Measurements from ENCODE around the gene NCOA3.

Gene NCOA3

GRCh38 chr20:47622118-47622665 lies 120.5 kb downstream of the NCOA3 start:
- H3K9me3 ChIP-seq = no peaks in the 10 kb centered on the region
- H3K4me3 ChIP-seq = no peak overlapping the region
- peaks cover 11% of the 10 kb centered on the region for H3K4me1 ChIP-seq
- H3K9ac ChIP-seq = no peak overlapping the region
- H3K27me3 ChIP-seq = no peaks in the 10 kb centered on the region
- no peak overlapping the region for H3K27ac ChIP-seq
- TF ChIP-seq Cebpa-rat (IDR thresholded peaks at IDR 0.05) = no peak
- no peak overlapping the region for H3K4me2 ChIP-seq
- peaks cover 49% of the 10 kb centered on the region for H3K36me3 ChIP-seq
- H4K20me1 ChIP-seq = peaks cover 18% of the 10 kb centered on the region

- no peak for TF ChIP-seq Cebpa-rat (IDR thresholded peaks at IDR 0.05)
- Histone ChIP-seq H3K27me3 (no peaks in the 10 kb centered on the region), H3K27ac (no peak overlapping the region), H3K4me2 (no peak overlapping the region), H3K4me3 (no peak overlapping the region), H4K20me1 (peaks cover 18% of the 10 kb centered on the region), H3K9me3 (no peaks in the 10 kb centered on the region), H3K4me1 (peaks cover 11% of the 10 kb centered on the region), H3K36me3 (peaks cover 58% of the 10 kb centered on the region), H3K9ac (no peak overlapping the region)
Observed at GRCh38 chr20:47623206-47623605, 121.5 kb downstream of the NCOA3 start.

DNA sequence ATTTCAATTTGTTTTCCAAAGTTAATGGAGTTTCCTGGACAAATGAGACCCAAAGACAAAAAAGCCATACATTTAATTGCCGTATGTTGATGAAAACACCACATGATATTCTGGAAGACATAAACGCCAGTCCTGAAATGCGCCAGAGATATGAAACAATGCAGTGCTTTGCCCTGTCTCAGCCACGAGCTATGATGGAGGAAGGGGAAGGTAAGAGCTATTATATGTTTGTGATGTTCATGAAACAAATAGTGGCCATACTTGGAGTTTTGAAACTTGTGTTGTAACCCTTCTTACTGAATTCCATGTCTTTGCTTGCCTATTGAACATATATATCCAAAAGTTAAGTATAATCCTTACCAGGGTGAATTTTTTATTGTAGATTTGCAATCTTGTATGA lies 125.9 kb downstream of the NCOA3 start:
- H4K20me1 ChIP-seq = no peaks in the 10 kb centered on the region
- no peak for TF ChIP-seq Cebpa-rat (IDR thresholded peaks at IDR 0.05)
- H3K36me3 ChIP-seq = peaks cover 90% of the 10 kb centered on the region
- no peak overlapping the region for H3K4me3 ChIP-seq
- H3K9ac ChIP-seq = no peak overlapping the region
- no peaks in the 10 kb centered on the region for H3K4me1 ChIP-seq
- H3K27ac ChIP-seq = no peak overlapping the region
- H3K9me3 ChIP-seq = no peaks in the 10 kb centered on the region
- H3K27me3 ChIP-seq = no peaks in the 10 kb centered on the region
- H3K4me2 ChIP-seq = no peak overlapping the region

- Histone ChIP-seq H3K4me2 (no peak overlapping the region), H3K4me3 (no peak overlapping the region), H3K9me3 (no peaks in the 10 kb centered on the region), H3K4me1 (no peaks in the 10 kb centered on the region), H3K9ac (no peak overlapping the region), H3K27ac (no peak overlapping the region), H3K27me3 (no peaks in the 10 kb centered on the region), H4K20me1 (no peaks in the 10 kb centered on the region), H3K36me3 (peaks cover 91% of the 10 kb centered on the region)
- TF ChIP-seq Cebpa-rat (IDR thresholded peaks at IDR 0.05) = no peak
Observed at GRCh38 chr20:47629907-47630306, 128.2 kb downstream of the NCOA3 start.

GRCh38 chr20:47631078-47631477 lies 129.4 kb downstream of the NCOA3 start:
- no peak for TF ChIP-seq Cebpa-rat (IDR thresholded peaks at IDR 0.05)
- Histone ChIP-seq H3K27me3 (no peaks in the 10 kb centered on the region), H3K4me3 (no peak overlapping the region), H3K36me3 (peaks cover 91% of the 10 kb centered on the region), H3K9me3 (no peaks in the 10 kb centered on the region), H3K9ac (no peak overlapping the region), H4K20me1 (no peaks in the 10 kb centered on the region), H3K27ac (no peak overlapping the region), H3K4me1 (no peaks in the 10 kb centered on the region), H3K4me2 (no peak overlapping the region)

DNA sequence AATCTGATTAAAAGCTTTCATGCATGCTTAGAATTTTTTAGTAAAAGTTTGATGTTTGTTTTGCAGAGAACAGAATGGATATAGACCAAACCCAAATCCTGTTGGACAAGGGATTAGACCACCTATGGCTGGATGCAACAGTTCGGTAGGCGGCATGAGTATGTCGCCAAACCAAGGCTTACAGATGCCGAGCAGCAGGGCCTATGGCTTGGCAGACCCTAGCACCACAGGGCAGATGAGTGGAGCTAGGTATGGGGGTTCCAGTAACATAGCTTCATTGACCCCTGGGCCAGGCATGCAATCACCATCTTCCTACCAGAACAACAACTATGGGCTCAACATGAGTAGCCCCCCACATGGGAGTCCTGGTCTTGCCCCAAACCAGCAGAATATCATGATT lies 133.6 kb downstream of the NCOA3 start:
- H4K20me1 ChIP-seq = no peaks in the 10 kb centered on the region
- H3K27ac ChIP-seq = no peak overlapping the region
- H3K4me2 ChIP-seq = no peak overlapping the region
- H3K9me3 ChIP-seq = no peaks in the 10 kb centered on the region
- no peaks in the 10 kb centered on the region for H3K27me3 ChIP-seq
- H3K4me1 ChIP-seq = no peaks in the 10 kb centered on the region
- H3K9ac ChIP-seq = no peak overlapping the region
- no peak overlapping the region for H3K4me3 ChIP-seq
- H3K36me3 ChIP-seq = peaks cover 97% of the 10 kb centered on the region
- no peak for TF ChIP-seq Cebpa-rat (IDR thresholded peaks at IDR 0.05)

GRCh38 chr20:47638851-47639250 lies 137.2 kb downstream of the NCOA3 start:
- Histone ChIP-seq H3K4me2 (no peak overlapping the region), H3K9me3 (no peaks in the 10 kb centered on the region), H3K27ac (no peak overlapping the region), H4K20me1 (no peaks in the 10 kb centered on the region), H3K4me3 (no peak overlapping the region), H3K27me3 (no peaks in the 10 kb centered on the region), H3K9ac (no peak overlapping the region), H3K4me1 (no peaks in the 10 kb centered on the region), H3K36me3 (peaks cover 97% of the 10 kb centered on the region)
- no peak for TF ChIP-seq Cebpa-rat (IDR thresholded peaks at IDR 0.05)

- Histone ChIP-seq H3K27ac (no peak overlapping the region), H4K20me1 (no peaks in the 10 kb centered on the region), H3K4me2 (no peak overlapping the region), H3K36me3 (peaks cover 99% of the 10 kb centered on the region), H3K27me3 (no peaks in the 10 kb centered on the region), H3K4me3 (no peak overlapping the region), H3K9ac (no peak overlapping the region), H3K9me3 (no peaks in the 10 kb centered on the region), H3K4me1 (no peaks in the 10 kb centered on the region)
- no peak for TF ChIP-seq Cebpa-rat (IDR thresholded peaks at IDR 0.05)
Observed at GRCh38 chr20:47642118-47642517, 140.4 kb downstream of the NCOA3 start.

DNA sequence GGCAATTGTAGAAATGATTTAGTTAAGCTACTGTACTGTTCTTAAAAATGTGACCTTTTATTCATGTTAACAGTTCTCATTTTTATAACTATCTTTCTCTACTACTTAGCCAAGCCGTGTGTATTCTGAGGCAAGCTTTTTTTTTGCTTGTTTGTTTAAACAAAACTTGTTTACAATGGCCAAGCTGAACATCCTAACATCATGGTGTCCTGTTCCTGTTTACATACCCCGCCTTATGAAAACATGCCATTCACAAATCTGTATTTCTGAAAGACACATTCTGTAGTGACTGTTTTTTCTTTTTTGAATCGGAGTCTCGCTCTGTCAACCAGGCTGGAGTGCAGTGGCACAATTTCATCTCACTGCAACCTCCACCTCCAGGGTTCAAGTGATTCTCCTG lies 140.9 kb downstream of the NCOA3 start:
- Histone ChIP-seq H3K4me2 (no peak overlapping the region), H3K27me3 (no peaks in the 10 kb centered on the region), H3K9ac (no peak overlapping the region), H3K36me3 (peaks cover 96% of the 10 kb centered on the region), H3K9me3 (no peaks in the 10 kb centered on the region), H3K27ac (no peak overlapping the region), H3K4me1 (no peaks in the 10 kb centered on the region), H4K20me1 (no peaks in the 10 kb centered on the region), H3K4me3 (no peak overlapping the region)
- TF ChIP-seq Cebpa-rat (IDR thresholded peaks at IDR 0.05) = no peak

DNA sequence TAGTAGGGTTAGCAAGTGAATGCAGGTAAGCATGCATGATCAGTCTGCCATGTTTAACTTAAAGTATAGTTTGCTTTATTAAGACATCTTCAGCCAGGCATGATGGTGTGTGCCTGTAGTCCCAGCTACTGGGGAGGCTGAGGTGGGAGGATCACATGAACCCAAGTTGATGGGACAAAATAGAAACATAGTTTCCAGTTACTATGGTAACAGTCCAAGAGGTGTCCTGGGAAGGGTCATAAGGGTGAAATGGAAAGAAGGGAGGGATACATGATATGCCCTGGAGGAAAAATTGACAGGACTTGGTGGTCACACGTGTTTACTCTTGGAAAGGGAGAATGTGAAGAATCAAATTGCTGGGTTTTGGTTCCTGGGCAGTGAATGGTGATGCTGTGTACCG lies 143.9 kb downstream of the NCOA3 start:
- H3K36me3 ChIP-seq = peaks cover 96% of the 10 kb centered on the region

GRCh38 chr20:47647994-47648393 lies 146.3 kb downstream of the NCOA3 start:
- no peak for TF ChIP-seq Cebpa-rat (IDR thresholded peaks at IDR 0.05)
- no peaks in the 10 kb centered on the region for H3K4me1 ChIP-seq
- H3K4me2 ChIP-seq = no peak overlapping the region
- no peaks in the 10 kb centered on the region for H3K27me3 ChIP-seq
- no peak overlapping the region for H3K9ac ChIP-seq
- no peaks in the 10 kb centered on the region for H3K9me3 ChIP-seq
- H3K27ac ChIP-seq = no peak overlapping the region
- H3K4me3 ChIP-seq = no peak overlapping the region
- no peaks in the 10 kb centered on the region for H4K20me1 ChIP-seq
- peaks cover 96% of the 10 kb centered on the region for H3K36me3 ChIP-seq

More for the DNA sequence above, 143.9 kb downstream of the NCOA3 start:
- Histone ChIP-seq H3K27me3 (no peaks in the 10 kb centered on the region), H3K4me3 (no peak overlapping the region), H3K9ac (no peak overlapping the region), H3K9me3 (no peaks in the 10 kb centered on the region), H3K4me1 (no peaks in the 10 kb centered on the region), H3K27ac (no peak overlapping the region), H3K4me2 (no peak overlapping the region), H4K20me1 (no peaks in the 10 kb centered on the region)
- no peak for TF ChIP-seq Cebpa-rat (IDR thresholded peaks at IDR 0.05)
